Measurements from ENCODE around the gene ACACB. TPM values are rescaled to one million over a fixed set of nuclear protein-coding genes. Genes with fewer than 3 reads are reported as not detected.

Gene ACACB
- total and polyA plus RNA-seq, 2 donors from 2014 or later, result 13.8 to 56.8 TPM

DNA sequence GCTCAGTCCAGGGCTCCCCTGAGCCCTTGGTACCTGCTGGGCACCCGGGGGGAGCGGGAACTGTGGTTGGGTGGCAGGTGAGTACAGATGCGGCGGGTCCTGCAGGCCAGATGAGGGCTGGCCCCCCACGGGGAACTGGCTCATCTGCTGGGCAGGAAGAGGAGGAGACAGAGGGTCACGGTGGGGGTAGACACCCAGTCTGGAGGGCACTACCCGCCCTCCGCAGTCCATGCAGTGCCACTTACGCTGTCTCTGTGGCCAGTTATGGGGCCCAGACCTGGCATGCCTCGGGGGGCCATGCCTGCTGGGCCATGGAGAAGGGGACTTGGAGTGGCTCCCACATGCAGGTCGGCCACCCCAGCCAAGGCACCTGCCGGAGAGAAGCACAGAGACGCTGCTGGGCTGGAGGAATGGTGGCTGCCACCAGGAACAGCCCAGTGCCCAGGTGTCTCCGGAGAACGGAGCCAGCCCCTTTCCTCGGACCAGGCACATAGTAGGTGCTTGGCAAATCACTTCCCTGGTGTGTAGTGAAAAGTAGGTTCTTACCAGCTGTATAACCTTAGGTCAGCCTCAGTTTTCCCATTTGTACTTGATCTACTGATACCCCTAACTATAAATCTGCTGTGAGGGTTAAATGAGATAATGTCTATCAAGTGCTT, 171.6 kb downstream of the ACACB start:
- DNase-seq (peak in 1 of 5 donors; percentile 55), FAIRE-seq (no peak)
- no peak for TF ChIP-seq CTCF (IDR thresholded peaks at IDR 0.05; ENCODE audit: borderline replicate concordance, extremely low read depth, insufficient read depth)
- no peaks in the 10 kb centered on the region for H3K36me3 ChIP-seq (ENCODE audit: control insufficient read depth in 2 of 3, insufficient read depth in 3 of 3, low read length in 3 of 3)
- H3K9ac ChIP-seq (ENCODE audit: low read length in 3 of 3), result no peak overlapping the region
- H3K9me3 ChIP-seq (ENCODE audit: control insufficient read depth in 2 of 3, insufficient read depth in 1 of 3, low read length in 3 of 3), result no peaks in the 10 kb centered on the region
- peaks cover 0 to 5% (median 0%) of the 10 kb centered on the region in 3 donors for H3K4me1 ChIP-seq (ENCODE audit: control insufficient read depth in 2 of 3, insufficient read depth in 2 of 3, low read depth in 1 of 3, low read length in 3 of 3)
- H3K27me3 ChIP-seq (ENCODE audit: control insufficient read depth, insufficient read depth, low read length), result no peaks in the 10 kb centered on the region
- intact Hi-C loops (cut with DNase I), result no loop called here
- no peak overlapping the region for H3K4me3 ChIP-seq (ENCODE audit: low read length in 3 of 3)
- no peak overlapping the region for H3K27ac ChIP-seq (ENCODE audit: low read depth in 2 of 2, low read length in 2 of 2)

DNA sequence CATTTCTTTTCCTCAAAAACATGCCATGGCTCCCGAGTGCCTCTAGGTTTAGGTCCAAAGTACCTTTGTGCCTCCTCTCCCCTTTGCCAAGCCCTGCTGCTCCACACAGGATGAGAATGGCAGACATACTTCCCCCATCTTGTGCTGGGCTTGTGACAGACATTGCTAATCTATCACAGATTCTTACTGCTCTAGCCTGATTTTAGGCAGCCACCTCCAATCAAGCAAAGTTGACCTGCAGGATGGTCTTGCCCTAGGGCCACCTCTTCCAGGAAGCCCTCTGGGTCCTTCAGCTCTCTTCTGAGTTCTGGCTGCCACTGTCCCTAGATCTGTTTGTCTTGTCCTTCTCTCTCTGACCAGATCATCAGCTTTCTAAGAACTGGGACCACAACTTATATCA, 172.2 kb downstream of the ACACB start:
- H3K4me1 ChIP-seq (ENCODE audit: control insufficient read depth in 2 of 3, insufficient read depth in 2 of 3, low read depth in 1 of 3, low read length in 3 of 3), result peaks cover 0 to 5% (median 0%) of the 10 kb centered on the region in 3 donors
- H3K9ac ChIP-seq (ENCODE audit: low read length in 3 of 3), result no peak overlapping the region
- no peaks in the 10 kb centered on the region for H3K36me3 ChIP-seq (ENCODE audit: control insufficient read depth in 2 of 3, insufficient read depth in 3 of 3, low read length in 3 of 3)
- peak in 1 of 5 donors; percentile 8 for DNase-seq
- H3K9me3 ChIP-seq (ENCODE audit: control insufficient read depth in 2 of 3, insufficient read depth in 1 of 3, low read length in 3 of 3), result no peaks in the 10 kb centered on the region
- no peak overlapping the region for H3K27ac ChIP-seq (ENCODE audit: low read depth in 2 of 2, low read length in 2 of 2)
- intact Hi-C loops (cut with DNase I), result no loop called here
- TF ChIP-seq CTCF (IDR thresholded peaks at IDR 0.05; ENCODE audit: borderline replicate concordance, extremely low read depth, insufficient read depth), result no peak
- no peaks in the 10 kb centered on the region for H3K27me3 ChIP-seq (ENCODE audit: control insufficient read depth, insufficient read depth, low read length)
- H3K4me3 ChIP-seq (ENCODE audit: low read length in 3 of 3), result no peak overlapping the region
- FAIRE-seq, result no peak

GRCh38 chr12:109289004-109289403, 172.6 kb downstream of the ACACB start:
- Histone ChIP-seq H3K27me3 (ENCODE audit: control insufficient read depth, insufficient read depth, low read length) (no peaks in the 10 kb centered on the region), H3K4me1 (ENCODE audit: control insufficient read depth in 2 of 3, insufficient read depth in 2 of 3, low read depth in 1 of 3, low read length in 3 of 3) (peaks cover 0 to 5% (median 0%) of the 10 kb centered on the region in 3 donors), H3K9me3 (ENCODE audit: control insufficient read depth in 2 of 3, insufficient read depth in 1 of 3, low read length in 3 of 3) (no peaks in the 10 kb centered on the region), H3K4me3 (ENCODE audit: low read length in 3 of 3) (no peak overlapping the region), H3K9ac (ENCODE audit: low read length in 3 of 3) (no peak overlapping the region), H3K27ac (ENCODE audit: low read depth in 2 of 2, low read length in 2 of 2) (no peak overlapping the region), H3K36me3 (ENCODE audit: control insufficient read depth in 2 of 3, insufficient read depth in 3 of 3, low read length in 3 of 3) (no peaks in the 10 kb centered on the region)
- DNase-seq (no peak), FAIRE-seq (no peak)
- intact Hi-C loops (cut with DNase I), result no loop called here
- no peak for TF ChIP-seq CTCF (IDR thresholded peaks at IDR 0.05; ENCODE audit: borderline replicate concordance, extremely low read depth, insufficient read depth)

- H3K9me3 ChIP-seq (ENCODE audit: control insufficient read depth in 2 of 3, insufficient read depth in 1 of 3, low read length in 3 of 3), result no peaks in the 10 kb centered on the region
- TF ChIP-seq CTCF (IDR thresholded peaks at IDR 0.05; ENCODE audit: borderline replicate concordance, extremely low read depth, insufficient read depth), result no peak
- no peak for FAIRE-seq
- H3K36me3 ChIP-seq (ENCODE audit: control insufficient read depth in 2 of 3, insufficient read depth in 3 of 3, low read length in 3 of 3), result no peaks in the 10 kb centered on the region
- H3K27ac ChIP-seq (ENCODE audit: low read depth in 2 of 2, low read length in 2 of 2), result no peak overlapping the region
- no peak overlapping the region for H3K4me3 ChIP-seq (ENCODE audit: low read length in 3 of 3)
- H3K27me3 ChIP-seq (ENCODE audit: control insufficient read depth, insufficient read depth, low read length), result no peaks in the 10 kb centered on the region
- no peak overlapping the region for H3K9ac ChIP-seq (ENCODE audit: low read length in 3 of 3)
- intact Hi-C loops (cut with DNase I), result no loop called here
- DNase-seq, result no peak
- peaks cover 0 to 5% (median 0%) of the 10 kb centered on the region in 3 donors for H3K4me1 ChIP-seq (ENCODE audit: control insufficient read depth in 2 of 3, insufficient read depth in 2 of 3, low read depth in 1 of 3, low read length in 3 of 3)
These were observed 173.2 kb downstream of the ACACB start for GRCh38 chr12:109289551-109289950.
